ENCODE measurements around the gene BNC2.

DNA sequence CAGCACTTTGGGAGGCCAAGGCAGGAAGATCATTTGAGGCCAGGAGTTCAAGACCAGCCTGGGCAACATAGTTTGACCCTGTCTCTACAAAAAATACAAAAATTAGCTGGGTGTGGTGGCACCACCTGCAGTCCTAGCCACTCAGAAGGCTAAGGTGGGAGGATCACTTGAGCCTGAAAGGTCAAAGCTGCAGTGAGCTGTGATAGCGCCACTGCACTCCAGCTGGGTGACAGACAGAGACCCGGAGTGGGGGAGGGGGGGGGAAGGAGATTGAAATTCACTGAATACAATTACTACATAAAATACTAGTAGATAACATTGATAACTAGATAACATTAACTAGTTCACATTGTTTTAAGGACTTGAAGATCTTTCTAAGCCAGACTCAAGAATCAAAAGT, 345.6 kb downstream of the BNC2 start:
- TF ChIP-seq, protein P1, sequence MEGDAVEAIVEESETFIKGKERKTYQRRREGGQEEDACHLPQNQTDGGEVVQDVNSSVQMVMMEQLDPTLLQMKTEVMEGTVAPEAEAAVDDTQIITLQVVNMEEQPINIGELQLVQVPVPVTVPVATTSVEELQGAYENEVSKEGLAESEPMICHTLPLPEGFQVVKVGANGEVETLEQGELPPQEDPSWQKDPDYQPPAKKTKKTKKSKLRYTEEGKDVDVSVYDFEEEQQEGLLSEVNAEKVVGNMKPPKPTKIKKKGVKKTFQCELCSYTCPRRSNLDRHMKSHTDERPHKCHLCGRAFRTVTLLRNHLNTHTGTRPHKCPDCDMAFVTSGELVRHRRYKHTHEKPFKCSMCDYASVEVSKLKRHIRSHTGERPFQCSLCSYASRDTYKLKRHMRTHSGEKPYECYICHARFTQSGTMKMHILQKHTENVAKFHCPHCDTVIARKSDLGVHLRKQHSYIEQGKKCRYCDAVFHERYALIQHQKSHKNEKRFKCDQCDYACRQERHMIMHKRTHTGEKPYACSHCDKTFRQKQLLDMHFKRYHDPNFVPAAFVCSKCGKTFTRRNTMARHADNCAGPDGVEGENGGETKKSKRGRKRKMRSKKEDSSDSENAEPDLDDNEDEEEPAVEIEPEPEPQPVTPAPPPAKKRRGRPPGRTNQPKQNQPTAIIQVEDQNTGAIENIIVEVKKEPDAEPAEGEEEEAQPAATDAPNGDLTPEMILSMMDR (IDR thresholded peaks at IDR 0.05): no peak
- no peak for TF ChIP-seq POLR2A (IDR thresholded peaks at IDR 0.05)
